Esophagus squamous epithelium (tissue), 4 donors: ENCODE results near the gene JUNB.

ENCODE experiments used
- CTCF ChIP-seq, 6 experiments: fragments of 450-650 bp in 4 of 6; fragments of 200-600 bp in 2 of 6; sonication (generic) in 2 of 6; IDR thresholded peaks; one replicate each; pipeline ENCODE4 v1.5.1; 2016 to 2019; ENCODE audit warnings: antibody characterized with exemption in 6 of 6, mild to moderate bottlenecking in 4 of 6, moderate library complexity in 4 of 6
- POLR2A ChIP-seq, 4 donors: fragments of 450-650 bp; IDR thresholded peaks; one replicate each; pipeline ENCODE4 v1.6.1; 2017; ENCODE audit warnings: antibody characterized with exemption in 4 of 4, mild to moderate bottlenecking in 4 of 4, moderate library complexity in 3 of 4

- TF ChIP-seq CTCF (IDR thresholded peaks at IDR 0.05) (no peak), POLR2A (IDR thresholded peaks at IDR 0.05) (no peak)
Measured at GRCh38 chr19:12821761-12822160, 30.5 kb downstream of the JUNB start.
